H9 (cell line): ENCODE measurements around the gene ZNF423. TPM values are rescaled to one million over a fixed set of nuclear protein-coding genes. Genes with fewer than 3 reads are reported as not detected.

Experiments used
- DNase-seq: peaks from one replicate; pipeline ENCODE4 v3.0.0-alpha.2; 2017
- H2AFZ ChIP-seq: one replicate; pipeline ENCODE4 v1.6.1; 2013; ENCODE audit warnings: mild to moderate bottlenecking, low read length, control low read depth, moderate library complexity
- H2AK5ac ChIP-seq: 2 replicates; pipeline ENCODE4 v1.6.1; 2013; ENCODE audit warnings: low read length, control low read depth, mixed read lengths; ENCODE audit not compliant: insufficient read length
- H2BK120ac ChIP-seq: one replicate; pipeline ENCODE4 v1.6.1; 2013; ENCODE audit warnings: low read depth, mild to moderate bottlenecking, low read length, control low read depth, inconsistent platforms; ENCODE audit not compliant: poor library complexity, severe bottlenecking
- H2BK12ac ChIP-seq: 2 replicates; pipeline ENCODE4 v1.6.1; 2013; ENCODE audit warnings: low read length, control low read depth, mixed read lengths, low read depth; ENCODE audit not compliant: insufficient read length
- H2BK15ac ChIP-seq: 2 replicates; pipeline ENCODE4 v1.6.1; 2013; ENCODE audit warnings: low read depth, low read length, control low read depth
- H2BK20ac ChIP-seq: one replicate; pipeline ENCODE4 v1.6.1; 2013; ENCODE audit warnings: low read depth, mild to moderate bottlenecking, low read length, control low read depth, inconsistent platforms; ENCODE audit not compliant: poor library complexity, severe bottlenecking
- H2BK5ac ChIP-seq: 2 replicates; pipeline ENCODE4 v1.6.1; 2013; ENCODE audit warnings: low read length, control low read depth, mixed read lengths; ENCODE audit not compliant: insufficient read length
- H3K14ac ChIP-seq: 2 replicates; pipeline ENCODE4 v1.6.1; 2013; ENCODE audit warnings: low read length, control low read depth; ENCODE audit not compliant: insufficient read depth
- H3K18ac ChIP-seq: 2 replicates; pipeline ENCODE4 v1.6.1; 2013; ENCODE audit warnings: low read depth, mild to moderate bottlenecking, mixed read lengths, low read length, control low read depth; ENCODE audit not compliant: insufficient read length
- H3K23ac ChIP-seq: 2 replicates; pipeline ENCODE4 v1.6.1; 2013; ENCODE audit warnings: low read length, control low read depth, mixed read lengths, low read depth; ENCODE audit not compliant: insufficient read length
- H3K23me2 ChIP-seq: 2 replicates; pipeline ENCODE4 v1.6.1; 2013; ENCODE audit warnings: low read depth, mild to moderate bottlenecking, mixed read lengths, low read length, control low read depth; ENCODE audit not compliant: insufficient read length, poor library complexity, severe bottlenecking
- H3K27ac ChIP-seq: 2 replicates; pipeline ENCODE4 v1.5.1; 2013; ENCODE audit warnings: low read length, control low read depth, mixed read lengths, low read depth; ENCODE audit not compliant: insufficient read length
- H3K27me3 ChIP-seq: 2 replicates; pipeline ENCODE4 v1.6.1; 2013; ENCODE audit warnings: low read length, control low read depth, inconsistent platforms; ENCODE audit not compliant: insufficient read depth
- H3K4ac ChIP-seq: 2 replicates; pipeline ENCODE4 v1.6.1; 2013; ENCODE audit warnings: low read depth, mild to moderate bottlenecking, control low read depth, inconsistent platforms, low read length, moderate library complexity
- H3K4me1 ChIP-seq: 2 replicates; pipeline ENCODE4 v1.6.1; 2013; ENCODE audit warnings: low read length, control low read depth, inconsistent platforms; ENCODE audit not compliant: insufficient read depth
- H3K4me2 ChIP-seq: 2 replicates; pipeline ENCODE4 v1.6.1; 2013; ENCODE audit warnings: low read length, control low read depth, mixed read lengths; ENCODE audit not compliant: insufficient read length, insufficient read depth
- H3K56ac ChIP-seq: 2 replicates; pipeline ENCODE4 v1.6.1; 2013; ENCODE audit warnings: low read depth, mild to moderate bottlenecking, mixed read lengths, low read length, control low read depth; ENCODE audit not compliant: insufficient read length
- H3K79me1 ChIP-seq: 2 replicates; pipeline ENCODE4 v1.6.1; 2013; ENCODE audit warnings: low read depth, mild to moderate bottlenecking, moderate library complexity, low read length, control low read depth, inconsistent platforms; ENCODE audit not compliant: insufficient read depth, poor library complexity, severe bottlenecking
- H3K79me2 ChIP-seq: 2 replicates; pipeline ENCODE4 v1.6.1; 2013; ENCODE audit warnings: low read length, control low read depth, inconsistent platforms; ENCODE audit not compliant: insufficient read depth
- H3K9ac ChIP-seq: 2 replicates; pipeline ENCODE4 v1.6.1; 2013; ENCODE audit warnings: low read length, control low read depth, mixed read lengths; ENCODE audit not compliant: insufficient read length; ENCODE audit errors: extremely low read depth
- H3K9me3 ChIP-seq: one replicate; pipeline ENCODE4 v1.6.1; 2013; ENCODE audit warnings: low read depth, low read length, inconsistent platforms; ENCODE audit not compliant: control insufficient read depth
- H3T11ph ChIP-seq: one replicate; pipeline ENCODE4 v1.6.1; 2013; ENCODE audit warnings: mild to moderate bottlenecking, low read length, control low read depth, inconsistent platforms
- H4K20me1 ChIP-seq: one replicate; pipeline ENCODE4 v1.6.1; 2013; ENCODE audit not compliant: control insufficient read depth, insufficient read length, insufficient read depth
- H4K5ac ChIP-seq: 2 replicates; pipeline ENCODE4 v1.6.1; 2013; ENCODE audit warnings: low read depth, mild to moderate bottlenecking, mixed read lengths, low read length, control low read depth; ENCODE audit not compliant: insufficient read length
- H4K8ac ChIP-seq: replicated peaks from 2 replicates; pipeline ENCODE4 v1.6.1; 2013; ENCODE audit warnings: low read length, control low read depth, mixed read lengths, low read depth; ENCODE audit not compliant: insufficient read length
- H4K91ac ChIP-seq: 2 replicates; pipeline ENCODE4 v1.6.1; 2013; ENCODE audit warnings: low read depth, mild to moderate bottlenecking, moderate library complexity, mixed read lengths, low read length, control low read depth; ENCODE audit not compliant: insufficient read length
- H3K27ac Mint-ChIP-seq, 3 experiments: 2 replicates in 2 of 3; 3 replicates in 1 of 3; pipeline ENCODE4 v1.8.0; 2020 to 2021; ENCODE audit warnings: mixed read lengths in 3 of 3, mild to moderate bottlenecking in 1 of 3, moderate library complexity in 1 of 3
- H3K27me3 Mint-ChIP-seq: 2 replicates; pipeline ENCODE4 v1.8.0; 2021; ENCODE audit warnings: low read depth, mild to moderate bottlenecking, moderate library complexity, mixed read lengths
- H3K36me3 Mint-ChIP-seq, 3 experiments: 2 replicates in 2 of 3; 3 replicates in 1 of 3; pipeline ENCODE4 v1.8.0; 2020 to 2021; ENCODE audit warnings: low read depth in 3 of 3, mixed read lengths in 3 of 3; ENCODE audit not compliant: insufficient read depth in 1 of 3
- H3K4me1 Mint-ChIP-seq, 2 experiments: 2 replicates each; pipeline ENCODE4 v1.8.0; 2020; ENCODE audit warnings: mixed read lengths in 2 of 2
- H3K4me3 Mint-ChIP-seq, 2 experiments: 2 replicates in 1 of 2; 3 replicates in 1 of 2; pipeline ENCODE4 v1.8.0; 2020 to 2021; ENCODE audit warnings: mild to moderate bottlenecking in 2 of 2, mixed read lengths in 2 of 2, moderate library complexity in 1 of 2
- H3K9me3 Mint-ChIP-seq, 2 experiments: 2 replicates in 1 of 2; 3 replicates in 1 of 2; pipeline ENCODE4 v1.8.0; 2020; ENCODE audit warnings: mild to moderate bottlenecking in 2 of 2, mixed read lengths in 2 of 2, moderate library complexity in 1 of 2
- CTCF ChIP-seq: fragments of 200-600 bp; sonication (generic); conservative IDR thresholded peaks from 3 replicates; pipeline ENCODE4 v1.8.0; 2021; ENCODE audit warnings: antibody characterized with exemption, mild to moderate bottlenecking
- WGBS: extraction: QIAGEN DNeasy Blood & Tissue Kit; methylation state at CpG from one replicate; pipeline ENCODE4 v1.1.7; 2013; ENCODE audit warnings: missing lambda C conversion rate, low lambda C conversion rate, mixed read lengths; ENCODE audit not compliant: insufficient read length; ENCODE audit errors: extremely low coverage; 5-methylcytosine and 5-hydroxymethylcytosine counted together
- total RNA-seq: library from RNA; stranded (reverse); gene quantifications from 2 replicates; pipeline ENCODE4 v1.2.1, GENCODE V29; 2021

The ZNF423 gene
- total RNA-seq, 1 experiment from 2014 or later: 51.5 TPM

DNA sequence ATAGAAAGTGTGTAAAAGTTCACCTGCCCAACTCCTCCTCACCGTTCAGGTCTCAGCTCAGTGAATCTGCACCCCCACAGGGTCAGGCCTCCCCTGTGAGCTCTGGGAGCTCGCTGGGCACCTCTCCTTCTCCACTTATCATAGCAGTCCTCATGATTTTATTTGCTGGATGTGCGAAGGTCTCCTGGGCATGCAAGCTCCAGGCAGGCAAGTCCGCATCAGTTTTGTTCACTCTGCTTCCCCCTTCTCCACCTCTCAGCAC lies 112.8 kb downstream of the ZNF423 start:
- H3K4ac ChIP-seq: no peak overlapping the region
- H3K4me1 Mint-ChIP-seq: peaks cover 32 to 38% of the 10 kb centered on the region in 2 experiments
- no peak overlapping the region for H3K27ac ChIP-seq
- H3K56ac ChIP-seq: no peak overlapping the region
- H3K79me1 ChIP-seq: no peaks in the 10 kb centered on the region
- H3K18ac ChIP-seq: no peak overlapping the region
- H3K27me3 ChIP-seq: no peaks in the 10 kb centered on the region
- no peak for DNase-seq
- no peak overlapping the region for H2BK15ac ChIP-seq
- no peak overlapping the region for H2BK20ac ChIP-seq
- H3K23me2 ChIP-seq: no peaks in the 10 kb centered on the region
- H3K9ac ChIP-seq: no peak overlapping the region
- TF ChIP-seq CTCF: no peak
- H3K23ac ChIP-seq: no peak overlapping the region
- H3K4me2 ChIP-seq: no peak overlapping the region
- no peaks in the 10 kb centered on the region for H3K27me3 Mint-ChIP-seq
- no peak overlapping the region; a peak in 1 of 5 replicates for H3K4me3 Mint-ChIP-seq
- H3K27ac Mint-ChIP-seq: peak overlapping the region in 2 of 3 experiments; percentile 85 to 89; a peak in 4 of 7 replicates
- H3K9me3 ChIP-seq: no peaks in the 10 kb centered on the region
- H3K36me3 Mint-ChIP-seq: no peaks in the 10 kb centered on the region
- no peaks in the 10 kb centered on the region for H4K20me1 ChIP-seq
- H2BK5ac ChIP-seq: no peak overlapping the region
- no peaks in the 10 kb centered on the region for H3K9me3 Mint-ChIP-seq
- no peak overlapping the region for H3T11ph ChIP-seq
- no peak overlapping the region for H4K5ac ChIP-seq
- no CpG with 5 or more reads among the region's 4 CpGs for WGBS
- no peak overlapping the region for H2BK120ac ChIP-seq
- H3K79me2 ChIP-seq: no peaks in the 10 kb centered on the region; the same call in 1 of the 2 replicates
- H2BK12ac ChIP-seq: no peak overlapping the region
- H2AFZ ChIP-seq: no peak overlapping the region
- H4K8ac ChIP-seq: no peak overlapping the region
- no peak overlapping the region for H2AK5ac ChIP-seq
- no peak overlapping the region for H3K14ac ChIP-seq
- no peaks in the 10 kb centered on the region; the same call in 1 of the 2 replicates for H3K4me1 ChIP-seq
- no peak overlapping the region for H4K91ac ChIP-seq
